Measurements from ENCODE around the gene SMIM7. TPM values are rescaled to one million over a fixed set of nuclear protein-coding genes. Genes with fewer than 3 reads are reported as not detected.

Gene SMIM7
- total and polyA plus RNA-seq, 2 of the 13 experiments (the other 11 are each of a cell fraction or from before 2014, with no cell fraction given) = 55.7 to 74.9 TPM

DNA sequence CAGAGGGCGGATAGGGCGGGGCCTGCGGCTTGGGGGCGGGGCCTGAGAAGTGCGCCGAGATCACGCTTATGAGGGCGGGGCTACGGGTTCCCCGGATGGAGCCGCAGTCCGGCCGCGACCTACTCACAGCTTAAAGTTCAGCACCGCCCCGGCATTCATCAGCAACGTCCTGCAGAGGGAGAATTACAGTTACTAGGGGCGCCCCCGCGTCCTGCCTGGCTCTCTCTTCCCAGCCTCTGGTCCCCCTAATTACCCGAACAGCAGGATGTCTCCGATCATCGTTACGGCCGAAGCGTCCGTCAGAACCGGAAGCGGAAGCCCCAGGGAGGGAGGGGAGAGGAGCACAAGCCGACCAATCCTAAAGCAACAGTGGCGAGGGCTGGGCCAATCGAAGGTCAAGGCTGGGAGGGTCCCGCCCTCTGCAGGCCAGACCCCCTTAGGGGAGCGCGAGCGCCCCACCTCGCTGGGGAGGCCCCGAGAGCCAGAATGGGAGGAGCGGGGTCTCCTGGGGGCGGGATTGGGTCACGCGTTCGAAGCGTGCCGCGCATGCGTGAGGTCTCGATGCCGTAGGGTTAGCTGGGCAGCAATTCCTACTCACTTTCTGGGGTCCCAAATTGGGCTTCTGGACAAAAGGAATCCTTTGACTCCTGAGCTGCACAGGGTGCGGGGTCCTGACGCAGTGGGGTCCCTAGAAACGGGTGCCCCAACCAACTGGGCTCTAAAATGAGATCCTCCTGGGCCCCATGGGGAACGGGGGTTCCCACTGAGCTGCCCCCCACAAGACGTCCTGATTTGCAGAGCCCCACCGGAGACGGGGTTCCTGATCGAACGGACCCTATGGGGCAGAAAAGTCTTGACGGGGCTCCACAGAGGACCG lies at the start of gene SMIM7 (continued):
- TF ChIP-seq, protein P1, sequence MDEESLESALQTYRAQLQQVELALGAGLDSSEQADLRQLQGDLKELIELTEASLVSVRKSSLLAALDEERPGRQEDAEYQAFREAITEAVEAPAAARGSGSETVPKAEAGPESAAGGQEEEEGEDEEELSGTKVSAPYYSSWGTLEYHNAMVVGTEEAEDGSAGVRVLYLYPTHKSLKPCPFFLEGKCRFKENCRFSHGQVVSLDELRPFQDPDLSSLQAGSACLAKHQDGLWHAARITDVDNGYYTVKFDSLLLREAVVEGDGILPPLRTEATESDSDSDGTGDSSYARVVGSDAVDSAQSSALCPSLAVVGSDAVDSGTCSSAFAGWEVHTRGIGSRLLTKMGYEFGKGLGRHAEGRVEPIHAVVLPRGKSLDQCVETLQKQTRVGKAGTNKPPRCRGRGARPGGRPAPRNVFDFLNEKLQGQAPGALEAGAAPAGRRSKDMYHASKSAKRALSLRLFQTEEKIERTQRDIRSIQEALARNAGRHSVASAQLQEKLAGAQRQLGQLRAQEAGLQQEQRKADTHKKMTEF (CRISPR knock-in tag; IDR thresholded peaks at IDR 0.05) = peak; percentile 62
- TF ChIP-seq, protein P2, sequence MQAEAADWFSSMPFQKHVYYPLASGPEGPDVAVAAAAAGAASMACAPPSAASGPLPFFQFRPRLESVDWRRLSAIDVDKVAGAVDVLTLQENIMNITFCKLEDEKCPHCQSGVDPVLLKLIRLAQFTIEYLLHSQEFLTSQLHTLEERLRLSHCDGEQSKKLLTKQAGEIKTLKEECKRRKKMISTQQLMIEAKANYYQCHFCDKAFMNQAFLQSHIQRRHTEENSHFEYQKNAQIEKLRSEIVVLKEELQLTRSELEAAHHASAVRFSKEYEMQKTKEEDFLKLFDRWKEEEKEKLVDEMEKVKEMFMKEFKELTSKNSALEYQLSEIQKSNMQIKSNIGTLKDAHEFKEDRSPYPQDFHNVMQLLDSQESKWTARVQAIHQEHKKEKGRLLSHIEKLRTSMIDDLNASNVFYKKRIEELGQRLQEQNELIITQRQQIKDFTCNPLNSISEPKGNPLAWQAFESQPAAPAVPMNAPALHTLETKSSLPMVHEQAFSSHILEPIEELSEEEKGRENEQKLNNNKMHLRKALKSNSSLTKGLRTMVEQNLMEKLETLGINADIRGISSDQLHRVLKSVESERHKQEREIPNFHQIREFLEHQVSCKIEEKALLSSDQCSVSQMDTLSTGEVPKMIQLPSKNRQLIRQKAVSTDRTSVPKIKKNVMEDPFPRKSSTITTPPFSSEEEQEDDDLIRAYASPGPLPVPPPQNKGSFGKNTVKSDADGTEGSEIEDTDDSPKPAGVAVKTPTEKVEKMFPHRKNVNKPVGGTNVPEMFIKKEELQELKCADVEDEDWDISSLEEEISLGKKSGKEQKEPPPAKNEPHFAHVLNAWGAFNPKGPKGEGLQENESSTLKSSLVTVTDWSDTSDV (CRISPR knock-in tag; IDR thresholded peaks at IDR 0.05) = no peak
- TF ChIP-seq, protein P3, sequence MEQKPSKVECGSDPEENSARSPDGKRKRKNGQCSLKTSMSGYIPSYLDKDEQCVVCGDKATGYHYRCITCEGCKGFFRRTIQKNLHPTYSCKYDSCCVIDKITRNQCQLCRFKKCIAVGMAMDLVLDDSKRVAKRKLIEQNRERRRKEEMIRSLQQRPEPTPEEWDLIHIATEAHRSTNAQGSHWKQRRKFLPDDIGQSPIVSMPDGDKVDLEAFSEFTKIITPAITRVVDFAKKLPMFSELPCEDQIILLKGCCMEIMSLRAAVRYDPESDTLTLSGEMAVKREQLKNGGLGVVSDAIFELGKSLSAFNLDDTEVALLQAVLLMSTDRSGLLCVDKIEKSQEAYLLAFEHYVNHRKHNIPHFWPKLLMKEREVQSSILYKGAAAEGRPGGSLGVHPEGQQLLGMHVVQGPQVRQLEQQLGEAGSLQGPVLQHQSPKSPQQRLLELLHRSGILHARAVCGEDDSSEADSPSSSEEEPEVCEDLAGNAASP (CRISPR knock-in tag; IDR thresholded peaks at IDR 0.05; ENCODE audit: borderline replicate concordance) = 0 out of 2 replicates have a peak, but pooled peaks have one; percentile 39
- TF ChIP-seq ZMAT3 (CRISPR knock-in tag; conservative IDR thresholded peaks at IDR 0.05) = no peak
- TF ChIP-seq ZNF207 (IDR thresholded peaks at IDR 0.05; ENCODE audit: borderline replicate concordance) = no peak
- TF ChIP-seq, protein P4, sequence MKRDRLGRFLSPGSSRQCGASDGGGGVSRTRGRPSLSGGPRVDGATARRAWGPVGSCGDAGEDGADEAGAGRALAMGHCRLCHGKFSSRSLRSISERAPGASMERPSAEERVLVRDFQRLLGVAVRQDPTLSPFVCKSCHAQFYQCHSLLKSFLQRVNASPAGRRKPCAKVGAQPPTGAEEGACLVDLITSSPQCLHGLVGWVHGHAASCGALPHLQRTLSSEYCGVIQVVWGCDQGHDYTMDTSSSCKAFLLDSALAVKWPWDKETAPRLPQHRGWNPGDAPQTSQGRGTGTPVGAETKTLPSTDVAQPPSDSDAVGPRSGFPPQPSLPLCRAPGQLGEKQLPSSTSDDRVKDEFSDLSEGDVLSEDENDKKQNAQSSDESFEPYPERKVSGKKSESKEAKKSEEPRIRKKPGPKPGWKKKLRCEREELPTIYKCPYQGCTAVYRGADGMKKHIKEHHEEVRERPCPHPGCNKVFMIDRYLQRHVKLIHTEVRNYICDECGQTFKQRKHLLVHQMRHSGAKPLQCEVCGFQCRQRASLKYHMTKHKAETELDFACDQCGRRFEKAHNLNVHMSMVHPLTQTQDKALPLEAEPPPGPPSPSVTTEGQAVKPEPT (CRISPR knock-in tag; IDR thresholded peaks at IDR 0.05; ENCODE audit: low read depth) = no peak
- TF ChIP-seq MATR3 (CRISPR knock-in tag; IDR thresholded peaks at IDR 0.05) = no peak
- TF ChIP-seq, protein P5, sequence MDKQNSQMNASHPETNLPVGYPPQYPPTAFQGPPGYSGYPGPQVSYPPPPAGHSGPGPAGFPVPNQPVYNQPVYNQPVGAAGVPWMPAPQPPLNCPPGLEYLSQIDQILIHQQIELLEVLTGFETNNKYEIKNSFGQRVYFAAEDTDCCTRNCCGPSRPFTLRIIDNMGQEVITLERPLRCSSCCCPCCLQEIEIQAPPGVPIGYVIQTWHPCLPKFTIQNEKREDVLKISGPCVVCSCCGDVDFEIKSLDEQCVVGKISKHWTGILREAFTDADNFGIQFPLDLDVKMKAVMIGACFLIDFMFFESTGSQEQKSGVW (CRISPR knock-in tag; IDR thresholded peaks at IDR 0.05; ENCODE audit: borderline replicate concordance) = no peak
- TF ChIP-seq ZNF33A (CRISPR knock-in tag; IDR thresholded peaks at IDR 0.05; ENCODE audit: borderline replicate concordance) = no peak
- TF ChIP-seq YEATS2 (CRISPR knock-in tag; IDR thresholded peaks at IDR 0.05; ENCODE audit: borderline replicate concordance) = peak; percentile 95; the same call in 1 of the 2 replicates
- TF ChIP-seq WIZ (CRISPR knock-in tag; IDR thresholded peaks at IDR 0.05) = no peak
- TF ChIP-seq FOXP1 (IDR thresholded peaks at IDR 0.05) = no peak
- TF ChIP-seq FOXP1 (CRISPR knock-in tag; IDR thresholded peaks at IDR 0.05) = peak; percentile 32; the same call in 1 of the 2 replicates
- no peak; the same call in 1 of the 2 replicates for TF ChIP-seq ZNF792 (CRISPR knock-in tag; IDR thresholded peaks at IDR 0.05)
- TF ChIP-seq RCOR2 (CRISPR knock-in tag; IDR thresholded peaks at IDR 0.05) = no peak
- TF ChIP-seq HDAC2 (CRISPR knock-in tag; IDR thresholded peaks at IDR 0.05) = peak; percentile 79; the same call in 1 of the 2 replicates
- peak; percentile 53 for TF ChIP-seq YY1 (IDR thresholded peaks at IDR 0.05; ENCODE audit: insufficient read depth, insufficient replicate concordance, low read depth, low read length)
